Measurements from ENCODE around the gene ZBTB44.

The ZBTB44 gene

DNA sequence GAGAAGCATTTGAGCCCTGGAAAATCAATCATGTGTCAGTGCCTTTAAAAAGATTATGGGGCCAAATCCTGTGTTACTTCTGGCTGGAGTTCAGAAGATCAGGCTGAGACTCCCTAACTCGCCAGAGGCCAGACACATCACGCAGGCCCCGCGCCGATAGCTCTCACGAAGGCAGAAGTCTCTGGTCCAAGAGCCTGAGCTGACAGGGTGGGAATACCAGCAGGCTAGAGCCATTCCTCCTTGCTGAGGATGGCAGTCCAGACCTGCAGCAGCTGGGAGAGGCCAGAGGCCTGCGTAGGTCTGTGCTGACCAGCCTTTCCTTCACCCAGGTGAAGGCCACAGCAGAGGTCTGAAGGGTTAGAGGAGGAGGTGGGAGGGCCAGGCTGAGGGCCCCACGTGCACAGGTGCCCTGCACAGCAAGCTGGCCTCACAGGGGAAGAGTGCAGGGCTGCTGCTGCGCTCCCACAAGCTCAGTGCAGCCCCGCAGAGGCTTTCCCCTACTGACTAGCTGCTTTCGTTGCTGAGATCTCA lies 102.2 kb downstream of the ZBTB44 start:
- no peaks in the 10 kb centered on the region for H3K36me3 ChIP-seq (ENCODE audit: insufficient read depth, low read length)
- no peaks in the 10 kb centered on the region for H3K27me3 ChIP-seq (ENCODE audit: control insufficient read depth in 1 of 2, insufficient read depth in 2 of 2, low read length in 2 of 2)
- H3K9me3 ChIP-seq (ENCODE audit: low read length): no peaks in the 10 kb centered on the region
- no peak overlapping the region for H3K27ac ChIP-seq (ENCODE audit: low read depth, low read length)
- no peaks in the 10 kb centered on the region for H3K4me1 ChIP-seq (ENCODE audit: insufficient read depth, low read length)
- no peak overlapping the region for H3K9ac ChIP-seq (ENCODE audit: low read length)
- no peak overlapping the region for H3K4me3 ChIP-seq (ENCODE audit: low read depth in 1 of 2, low read length in 2 of 2)

- Histone ChIP-seq H3K4me1 (ENCODE audit: insufficient read depth, low read length) (no peaks in the 10 kb centered on the region), H3K36me3 (ENCODE audit: insufficient read depth, low read length) (no peaks in the 10 kb centered on the region), H3K4me3 (ENCODE audit: low read depth in 1 of 2, low read length in 2 of 2) (no peak overlapping the region), H3K9me3 (ENCODE audit: low read length) (no peaks in the 10 kb centered on the region), H3K27me3 (ENCODE audit: control insufficient read depth in 1 of 2, insufficient read depth in 2 of 2, low read length in 2 of 2) (no peaks in the 10 kb centered on the region), H3K9ac (ENCODE audit: low read length) (no peak overlapping the region), H3K27ac (ENCODE audit: low read depth, low read length) (no peak overlapping the region)
These were observed 102.8 kb downstream of the ZBTB44 start for GRCh38 chr11:130211781-130212401.

DNA sequence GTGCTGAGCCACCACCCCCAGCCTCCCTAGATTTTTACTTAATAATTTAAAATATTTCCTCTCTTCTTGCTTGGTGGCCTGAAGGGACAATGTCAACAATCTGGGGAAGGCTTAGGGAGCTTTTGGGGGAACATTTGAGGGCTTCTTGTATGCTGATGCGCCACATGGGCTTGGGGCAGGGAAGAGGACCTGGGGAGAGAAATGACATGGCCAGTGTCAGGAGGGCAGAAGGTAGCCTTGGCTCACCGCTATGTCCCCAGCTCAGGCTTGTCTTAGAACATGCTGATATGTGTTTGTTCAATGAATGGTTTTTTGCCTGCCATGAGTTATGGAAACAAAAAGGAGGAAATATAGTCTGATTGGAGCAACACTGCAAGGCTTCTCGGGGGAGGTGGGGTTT lies 103.6 kb downstream of the ZBTB44 start:
- Histone ChIP-seq H3K36me3 (ENCODE audit: insufficient read depth, low read length) (no peaks in the 10 kb centered on the region), H3K4me3 (ENCODE audit: low read depth in 1 of 2, low read length in 2 of 2) (no peak overlapping the region), H3K9me3 (ENCODE audit: low read length) (no peaks in the 10 kb centered on the region), H3K27me3 (ENCODE audit: control insufficient read depth in 1 of 2, insufficient read depth in 2 of 2, low read length in 2 of 2) (no peaks in the 10 kb centered on the region), H3K9ac (ENCODE audit: low read length) (no peak overlapping the region), H3K27ac (ENCODE audit: low read depth, low read length) (no peak overlapping the region), H3K4me1 (ENCODE audit: insufficient read depth, low read length) (no peaks in the 10 kb centered on the region)

- no peaks in the 10 kb centered on the region for H3K4me1 ChIP-seq (ENCODE audit: insufficient read depth, low read length)
- H3K4me3 ChIP-seq (ENCODE audit: low read depth in 1 of 2, low read length in 2 of 2): no peak overlapping the region
- no peak overlapping the region for H3K27ac ChIP-seq (ENCODE audit: low read depth, low read length)
- no peaks in the 10 kb centered on the region for H3K9me3 ChIP-seq (ENCODE audit: low read length)
- no peak overlapping the region for H3K9ac ChIP-seq (ENCODE audit: low read length)
- H3K36me3 ChIP-seq (ENCODE audit: insufficient read depth, low read length): no peaks in the 10 kb centered on the region
- no peaks in the 10 kb centered on the region for H3K27me3 ChIP-seq (ENCODE audit: control insufficient read depth in 1 of 2, insufficient read depth in 2 of 2, low read length in 2 of 2)
These were observed 104.5 kb downstream of the ZBTB44 start for GRCh38 chr11:130209954-130210854.

DNA sequence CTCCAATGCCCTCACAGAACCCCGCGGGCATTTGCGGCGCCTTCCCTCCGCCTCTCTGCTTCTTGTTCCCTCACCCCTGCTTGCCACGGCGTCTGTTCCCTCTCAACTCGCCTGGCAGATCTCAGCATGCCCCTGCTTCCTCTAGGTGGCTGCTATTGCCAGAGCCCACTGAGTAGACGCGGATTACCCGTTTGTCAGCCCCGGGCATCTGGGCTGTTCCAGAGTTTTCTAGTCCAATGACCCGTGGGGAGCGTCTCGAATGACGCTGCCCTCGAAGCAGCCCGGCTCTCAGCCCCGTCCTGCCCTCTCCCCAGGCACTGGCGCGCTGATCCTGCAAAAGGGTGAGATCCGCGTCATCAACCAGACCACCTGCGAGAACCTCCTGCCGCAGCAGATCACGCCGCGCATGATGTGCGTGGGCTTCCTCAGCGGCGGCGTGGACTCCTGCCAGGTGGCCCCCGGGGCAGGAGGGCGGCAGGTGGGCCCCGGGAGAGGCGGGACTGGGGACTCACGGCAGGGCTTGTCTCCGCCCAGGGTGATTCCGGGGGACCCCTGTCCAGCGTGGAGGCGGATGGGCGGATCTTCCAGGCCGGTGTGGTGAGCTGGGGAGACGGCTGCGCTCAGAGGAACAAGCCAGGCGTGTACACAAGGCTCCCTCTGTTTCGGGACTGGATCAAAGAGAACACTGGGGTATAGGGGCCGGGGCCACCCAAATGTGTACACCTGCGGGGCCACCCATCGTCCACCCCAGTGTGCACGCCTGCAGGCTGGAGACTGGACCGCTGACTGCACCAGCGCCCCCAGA lies 105.4 kb downstream of the ZBTB44 start:
- Histone ChIP-seq H3K9me3 (ENCODE audit: low read length) (no peaks in the 10 kb centered on the region), H3K4me1 (ENCODE audit: insufficient read depth, low read length) (no peaks in the 10 kb centered on the region), H3K27ac (ENCODE audit: low read depth, low read length) (no peak overlapping the region)

GRCh38 chr11:130208241-130209127 lies 106.2 kb downstream of the ZBTB44 start:
- H3K9ac ChIP-seq (ENCODE audit: low read length): no peak overlapping the region
- no peaks in the 10 kb centered on the region for H3K27me3 ChIP-seq (ENCODE audit: control insufficient read depth in 1 of 2, insufficient read depth in 2 of 2, low read length in 2 of 2)
- H3K9me3 ChIP-seq (ENCODE audit: low read length): no peaks in the 10 kb centered on the region
- H3K36me3 ChIP-seq (ENCODE audit: insufficient read depth, low read length): no peaks in the 10 kb centered on the region
- no peaks in the 10 kb centered on the region for H3K4me1 ChIP-seq (ENCODE audit: insufficient read depth, low read length)
- no peak overlapping the region for H3K4me3 ChIP-seq (ENCODE audit: low read depth in 1 of 2, low read length in 2 of 2)
- H3K27ac ChIP-seq (ENCODE audit: low read depth, low read length): no peak overlapping the region

More for the DNA sequence above, 105.4 kb downstream of the ZBTB44 start:
- H3K27me3 ChIP-seq (ENCODE audit: control insufficient read depth in 1 of 2, insufficient read depth in 2 of 2, low read length in 2 of 2): no peaks in the 10 kb centered on the region
- no peak overlapping the region for H3K4me3 ChIP-seq (ENCODE audit: low read depth in 1 of 2, low read length in 2 of 2)
- H3K9ac ChIP-seq (ENCODE audit: low read length): no peak overlapping the region
- no peaks in the 10 kb centered on the region for H3K36me3 ChIP-seq (ENCODE audit: insufficient read depth, low read length)

DNA sequence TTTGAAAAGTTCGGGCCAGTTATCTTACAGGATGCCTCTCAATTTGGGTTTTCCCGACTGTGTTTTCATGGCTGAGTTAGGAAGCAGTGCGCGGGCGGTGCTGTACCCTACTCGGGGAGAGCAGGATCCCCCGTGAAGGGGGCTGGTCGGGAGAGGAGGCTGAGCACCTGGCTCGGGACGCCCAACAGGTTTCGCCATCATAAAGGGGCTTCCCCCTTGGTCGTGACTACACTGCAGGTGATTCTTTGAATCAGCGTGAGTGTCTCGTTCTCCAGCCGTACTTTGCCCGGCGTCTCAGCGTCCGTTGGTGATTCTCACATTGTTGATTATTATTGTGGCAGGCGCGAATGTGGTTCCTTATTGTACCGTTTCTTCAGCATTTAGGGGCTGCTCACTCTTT lies 108.6 kb downstream of the ZBTB44 start:
- H3K4me1 ChIP-seq (ENCODE audit: insufficient read depth, low read length): no peaks in the 10 kb centered on the region
- no peaks in the 10 kb centered on the region for H3K36me3 ChIP-seq (ENCODE audit: insufficient read depth, low read length)
- H3K27ac ChIP-seq (ENCODE audit: low read depth, low read length): no peak overlapping the region
- H3K4me3 ChIP-seq (ENCODE audit: low read depth in 1 of 2, low read length in 2 of 2): no peak overlapping the region
- H3K9me3 ChIP-seq (ENCODE audit: low read length): no peaks in the 10 kb centered on the region
- no peak overlapping the region for H3K9ac ChIP-seq (ENCODE audit: low read length)
- no peaks in the 10 kb centered on the region for H3K27me3 ChIP-seq (ENCODE audit: control insufficient read depth in 1 of 2, insufficient read depth in 2 of 2, low read length in 2 of 2)

DNA sequence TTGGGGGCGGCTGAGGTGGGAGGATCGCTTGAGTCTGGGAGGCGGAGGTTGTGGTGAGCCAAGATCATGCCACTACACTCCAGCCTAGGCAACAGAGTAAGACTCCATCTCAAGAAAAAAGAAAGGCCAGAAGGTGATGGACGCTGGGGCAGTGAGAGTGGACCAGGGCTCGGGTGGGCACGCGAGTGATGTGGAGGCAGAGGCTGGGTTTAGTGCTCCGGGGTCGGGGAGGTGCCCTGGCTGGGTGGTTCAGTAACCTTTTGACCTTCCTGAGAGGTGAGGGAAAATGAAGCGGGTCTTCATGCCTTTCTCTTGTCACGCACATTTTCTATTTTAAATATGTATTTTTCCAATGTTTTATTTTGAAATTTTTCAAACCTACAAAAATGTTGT lies 110.0 kb downstream of the ZBTB44 start:
- no peaks in the 10 kb centered on the region for H3K36me3 ChIP-seq (ENCODE audit: insufficient read depth, low read length)
- H3K4me1 ChIP-seq (ENCODE audit: insufficient read depth, low read length): no peaks in the 10 kb centered on the region
- no peaks in the 10 kb centered on the region for H3K27me3 ChIP-seq (ENCODE audit: control insufficient read depth in 1 of 2, insufficient read depth in 2 of 2, low read length in 2 of 2)
- H3K27ac ChIP-seq (ENCODE audit: low read depth, low read length): no peak overlapping the region
- H3K9ac ChIP-seq (ENCODE audit: low read length): no peak overlapping the region
- no peaks in the 10 kb centered on the region for H3K9me3 ChIP-seq (ENCODE audit: low read length)
- no peak overlapping the region for H3K4me3 ChIP-seq (ENCODE audit: low read depth in 1 of 2, low read length in 2 of 2)

DNA sequence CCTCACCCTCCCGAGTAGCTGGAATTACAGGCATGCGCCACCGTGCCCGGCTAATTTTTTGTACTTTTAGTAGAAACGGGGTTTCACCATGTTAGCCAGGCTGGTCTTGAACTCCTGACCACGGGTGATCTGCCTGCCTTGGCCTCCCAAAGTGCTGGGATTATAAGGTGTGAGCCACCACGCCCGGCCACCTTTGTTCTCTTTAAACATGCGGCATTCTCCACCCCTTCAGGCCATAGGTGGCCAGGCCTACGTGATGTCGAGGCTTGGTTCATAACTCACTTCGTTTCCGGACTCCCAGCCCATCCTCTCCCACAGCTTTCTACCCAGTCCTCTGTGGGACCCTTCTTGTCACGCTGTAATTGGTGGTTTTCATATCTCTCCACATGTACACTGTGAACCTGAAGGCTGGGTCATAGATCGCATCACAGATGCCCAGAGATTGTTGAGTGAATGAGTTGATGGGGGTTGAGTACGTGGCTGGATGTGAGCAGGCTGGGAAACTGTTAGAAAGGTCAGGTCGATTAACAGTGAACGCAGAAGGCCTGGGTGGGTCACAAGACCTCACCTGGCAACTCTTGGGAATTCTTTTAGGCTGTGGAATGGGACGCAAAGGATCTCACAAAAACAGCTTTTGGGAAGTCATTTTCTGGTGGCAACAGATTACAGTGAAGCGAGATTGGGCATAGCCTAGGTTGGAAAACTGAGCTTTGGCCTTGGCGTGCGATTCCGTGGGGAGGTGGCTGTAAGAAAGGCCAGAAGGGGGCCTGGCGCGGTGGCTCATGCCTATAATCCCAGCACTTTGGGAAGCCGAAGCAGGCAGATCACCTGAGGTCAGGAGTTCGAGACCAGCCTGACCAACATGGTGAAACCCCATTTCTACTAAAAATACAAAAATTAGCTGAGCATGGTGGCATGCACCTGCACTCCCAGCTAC lies 110.7 kb downstream of the ZBTB44 start:
- no peak overlapping the region for H3K27ac ChIP-seq (ENCODE audit: low read depth, low read length)
- no peak overlapping the region for H3K4me3 ChIP-seq (ENCODE audit: low read depth in 1 of 2, low read length in 2 of 2)
- H3K9ac ChIP-seq (ENCODE audit: low read length): no peak overlapping the region
- no peaks in the 10 kb centered on the region for H3K36me3 ChIP-seq (ENCODE audit: insufficient read depth, low read length)
- H3K9me3 ChIP-seq (ENCODE audit: low read length): no peaks in the 10 kb centered on the region
- H3K4me1 ChIP-seq (ENCODE audit: insufficient read depth, low read length): no peaks in the 10 kb centered on the region
- no peaks in the 10 kb centered on the region for H3K27me3 ChIP-seq (ENCODE audit: control insufficient read depth in 1 of 2, insufficient read depth in 2 of 2, low read length in 2 of 2)

All from muscle layer of colon (tissue), 2 donors.